Thoracic aorta (tissue), 2 donors: ENCODE measurements around the gene SWAP70. TPM values are rescaled to one million over a fixed set of nuclear protein-coding genes. Genes with fewer than 3 reads are reported as not detected.

Experiments
- ATAC-seq: fragments of 150-250 bp; one replicate; pipeline ENCODE4 v1.8.0; 2017; ENCODE audit warnings: low read depth; ENCODE audit not compliant: insufficient number of reproducible peaks, low FRiP score
- DNase-seq: peaks from one replicate; pipeline ENCODE4 v3.0.0-alpha.2; 2020; ENCODE audit warnings: low spot score
- H3K27ac ChIP-seq, 2 donors: fragments of 200-600 bp; sonication (generic); 1 replicate in 1 of 2; 2 replicates in 1 of 2; pipeline ENCODE4 v1.5.1; 2016; ENCODE audit warnings: mild to moderate bottlenecking in 2 of 2, moderate library complexity in 2 of 2
- H3K27me3 ChIP-seq: fragments of 200-600 bp; sonication (generic); replicated peaks from 2 replicates; pipeline ENCODE4 v1.6.0; 2016; ENCODE audit warnings: mild to moderate bottlenecking; ENCODE audit not compliant: insufficient read depth
- H3K36me3 ChIP-seq: fragments of 200-600 bp; sonication (generic); one replicate; pipeline ENCODE4 v1.5.1; 2016
- H3K4me1 ChIP-seq, 2 donors: fragments of 200-600 bp; sonication (generic); 1 replicate in 1 of 2; 2 replicates in 1 of 2; pipeline versions ENCODE4 v1.5.1 to v1.6.0; 2016; ENCODE audit warnings: low read depth in 2 of 2, mild to moderate bottlenecking in 1 of 2; ENCODE audit not compliant: control insufficient read depth in 1 of 2
- H3K4me3 ChIP-seq: fragments of 200-600 bp; sonication (generic); 2 replicates; pipeline ENCODE4 v1.5.1; 2016; ENCODE audit warnings: mild to moderate bottlenecking
- H3K9me3 ChIP-seq: fragments of 200-600 bp; sonication (generic); 2 replicates; pipeline ENCODE4 v1.5.1; 2016
- total RNA-seq, 2 donors: library from RNA; depleted of rRNA; stranded (reverse); fragments of >200 nt; gene quantifications; one replicate each; pipeline versions ENCODE4 v1.1.0 to v1.2.3, GENCODE V29; 2016
- TF ChIP-seq, protein P1 (sequence below): fragments of 200-600 bp; sonication (generic); IDR thresholded peaks from one replicate; pipeline ENCODE4 v1.5.1; 2019; ENCODE audit warnings: antibody characterized with exemption

The SWAP70 gene
- total RNA-seq, 2 donors from 2014 or later, result 33.4 to 64.6 TPM

DNA sequence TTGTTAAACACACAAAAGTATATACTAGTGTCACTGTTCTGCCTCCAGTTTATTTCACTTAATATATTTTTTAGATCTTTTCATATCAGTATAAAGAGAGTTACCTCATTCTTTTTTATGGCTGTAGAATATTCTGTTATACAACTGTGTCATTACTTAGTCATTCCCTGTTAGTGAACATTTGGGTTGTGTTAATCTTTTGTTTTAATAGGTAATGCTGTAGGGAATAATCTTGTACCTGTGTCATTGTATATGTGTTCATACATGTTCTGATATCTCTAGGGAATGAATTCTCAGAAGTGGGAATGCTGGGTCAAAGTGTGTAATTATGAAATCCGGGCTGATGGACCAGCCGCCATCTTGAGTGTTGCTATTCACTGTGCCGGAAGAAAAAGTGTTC lies 71.4 kb downstream of the SWAP70 start:
- Histone ChIP-seq H3K27ac (no peak overlapping the region), H3K27me3 (no peaks in the 10 kb centered on the region)
- TF ChIP-seq, protein P1, sequence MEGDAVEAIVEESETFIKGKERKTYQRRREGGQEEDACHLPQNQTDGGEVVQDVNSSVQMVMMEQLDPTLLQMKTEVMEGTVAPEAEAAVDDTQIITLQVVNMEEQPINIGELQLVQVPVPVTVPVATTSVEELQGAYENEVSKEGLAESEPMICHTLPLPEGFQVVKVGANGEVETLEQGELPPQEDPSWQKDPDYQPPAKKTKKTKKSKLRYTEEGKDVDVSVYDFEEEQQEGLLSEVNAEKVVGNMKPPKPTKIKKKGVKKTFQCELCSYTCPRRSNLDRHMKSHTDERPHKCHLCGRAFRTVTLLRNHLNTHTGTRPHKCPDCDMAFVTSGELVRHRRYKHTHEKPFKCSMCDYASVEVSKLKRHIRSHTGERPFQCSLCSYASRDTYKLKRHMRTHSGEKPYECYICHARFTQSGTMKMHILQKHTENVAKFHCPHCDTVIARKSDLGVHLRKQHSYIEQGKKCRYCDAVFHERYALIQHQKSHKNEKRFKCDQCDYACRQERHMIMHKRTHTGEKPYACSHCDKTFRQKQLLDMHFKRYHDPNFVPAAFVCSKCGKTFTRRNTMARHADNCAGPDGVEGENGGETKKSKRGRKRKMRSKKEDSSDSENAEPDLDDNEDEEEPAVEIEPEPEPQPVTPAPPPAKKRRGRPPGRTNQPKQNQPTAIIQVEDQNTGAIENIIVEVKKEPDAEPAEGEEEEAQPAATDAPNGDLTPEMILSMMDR, result no peak

DNA sequence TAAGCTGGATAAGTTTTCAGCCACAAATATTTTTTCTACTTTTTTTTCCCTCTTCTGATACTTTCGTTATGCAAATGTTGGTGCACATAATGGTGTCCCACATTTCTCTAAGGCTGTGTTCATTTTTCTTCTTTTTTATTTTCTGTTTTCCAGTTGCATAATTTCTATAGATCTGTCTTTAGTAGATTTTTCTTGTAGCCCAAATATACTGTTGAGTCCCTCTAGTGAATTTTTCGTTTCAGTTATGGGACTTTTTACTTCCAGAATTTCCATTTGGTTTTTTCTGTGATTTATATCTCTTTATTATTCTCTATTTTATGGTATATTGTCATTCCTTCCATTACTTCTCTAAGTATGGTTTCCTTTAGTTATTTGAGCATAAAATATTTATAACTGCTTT lies 72.0 kb downstream of the SWAP70 start:
- TF ChIP-seq, protein P1, result no peak
- Histone ChIP-seq H3K36me3 (peaks cover 36% of the 10 kb centered on the region), H3K27me3 (no peaks in the 10 kb centered on the region), H3K9me3 (no peaks in the 10 kb centered on the region), H3K4me3 (no peak overlapping the region), H3K4me1 (peaks cover 3 to 4% of the 10 kb centered on the region in 2 donors), H3K27ac (no peak overlapping the region)
- ATAC-seq, result no peak
- no peak for DNase-seq

More for the DNA sequence above, 71.4 kb downstream of the SWAP70 start:
- peaks cover 29% of the 10 kb centered on the region for H3K36me3 ChIP-seq
- no peak overlapping the region for H3K4me3 ChIP-seq
- no peak for DNase-seq
- H3K4me1 ChIP-seq, result peaks cover 0 to 3% of the 10 kb centered on the region in 2 donors
- ATAC-seq, result no peak
- H3K9me3 ChIP-seq, result no peaks in the 10 kb centered on the region

DNA sequence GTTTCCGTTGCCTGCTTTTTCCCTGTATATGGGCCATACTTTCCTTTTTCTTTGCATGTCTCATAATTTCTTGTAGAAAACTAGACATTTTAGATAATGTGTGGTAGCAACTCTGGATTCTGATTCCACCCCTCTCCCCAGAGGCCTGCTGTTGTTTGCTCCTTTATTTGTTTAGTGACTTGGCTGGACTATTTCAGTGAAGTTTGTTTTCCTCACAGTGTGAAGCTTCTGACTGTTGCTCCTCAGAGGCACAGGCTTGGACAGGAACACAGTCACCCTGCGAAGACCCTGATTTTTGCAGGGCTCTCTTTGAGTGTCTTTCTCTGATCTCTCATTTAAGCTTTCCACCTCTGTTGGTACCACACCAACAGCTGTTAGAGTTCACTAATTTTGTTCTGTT lies 72.5 kb downstream of the SWAP70 start:
- Histone ChIP-seq H3K4me3 (no peak overlapping the region), H3K4me1 (peaks cover 3 to 4% of the 10 kb centered on the region in 2 donors), H3K9me3 (no peaks in the 10 kb centered on the region), H3K36me3 (peaks cover 39% of the 10 kb centered on the region), H3K27ac (no peak overlapping the region), H3K27me3 (no peaks in the 10 kb centered on the region)
- ATAC-seq, result no peak
- no peak for DNase-seq
- TF ChIP-seq, protein P1, result no peak

DNA sequence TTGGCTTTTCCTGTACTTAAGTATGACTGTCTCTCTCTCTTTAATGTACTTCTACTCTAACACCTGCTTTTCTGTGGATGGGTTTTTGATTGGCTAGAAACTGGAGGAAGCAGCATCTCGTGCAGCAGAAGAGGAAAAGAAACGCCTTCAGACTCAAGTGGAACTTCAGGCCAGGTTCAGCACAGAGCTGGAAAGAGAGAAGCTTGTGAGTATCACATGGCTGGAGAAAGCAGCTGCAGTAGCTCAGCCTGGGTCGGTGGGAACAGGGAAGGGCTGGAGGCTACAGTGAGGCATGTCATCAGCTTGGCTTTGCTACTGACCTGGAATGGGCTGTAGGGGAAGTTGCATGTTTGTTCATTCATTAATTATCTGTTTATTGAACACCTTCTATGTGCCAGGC lies 74.2 kb downstream of the SWAP70 start:
- Histone ChIP-seq H3K36me3 (peaks cover 32% of the 10 kb centered on the region), H3K9me3 (no peaks in the 10 kb centered on the region), H3K4me3 (no peak overlapping the region), H3K4me1 (peaks cover 3 to 4% of the 10 kb centered on the region in 2 donors), H3K27ac (no peak overlapping the region), H3K27me3 (no peaks in the 10 kb centered on the region)
- ATAC-seq (no peak), DNase-seq (no peak)
- TF ChIP-seq, protein P1, result no peak

DNA sequence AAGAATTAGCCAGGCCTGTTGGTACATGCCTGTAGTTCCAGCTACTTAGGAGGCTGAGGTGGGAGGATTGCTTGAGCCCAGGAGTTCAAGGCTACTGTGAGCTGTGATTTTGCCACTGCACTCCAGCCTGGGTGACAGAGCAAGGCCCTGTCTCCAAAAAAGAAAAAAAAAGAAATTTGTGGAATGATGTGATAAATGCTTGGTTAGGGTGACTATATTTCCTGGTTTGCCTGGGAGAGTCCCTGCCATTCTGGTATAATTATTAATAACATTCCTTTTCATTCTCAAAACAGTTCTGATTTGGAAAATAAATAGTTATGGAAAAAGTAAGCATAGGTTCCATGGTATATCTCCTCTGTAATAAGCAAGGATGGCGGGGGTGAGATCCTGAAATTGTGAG lies 74.8 kb downstream of the SWAP70 start:
- Histone ChIP-seq H3K27ac (no peak overlapping the region), H3K4me1 (peaks cover 3 to 4% of the 10 kb centered on the region in 2 donors), H3K9me3 (no peaks in the 10 kb centered on the region), H3K36me3 (peaks cover 27% of the 10 kb centered on the region), H3K27me3 (no peaks in the 10 kb centered on the region), H3K4me3 (no peak overlapping the region)
- ATAC-seq (no peak), DNase-seq (no peak)
- TF ChIP-seq, protein P1, result no peak
